Suprapubic skin (tissue), 3 donors: Measurements from ENCODE around the gene PMEPA1.

ENCODE experiments used
- EP300 ChIP-seq: sonication (generic); formaldehyde crosslinking; IDR thresholded peaks from one replicate; pipeline ENCODE4 v1.6.1; 2017; ENCODE audit warnings: antibody characterized with exemption
- TF ChIP-seq, protein P1 (sequence below), 2 donors: fragments of 200-600 bp in 1 of 2; fragments of 450-650 bp in 1 of 2; sonication (generic) in 1 of 2; IDR thresholded peaks; one replicate each; pipeline ENCODE4 v1.5.1; 2016 to 2019; ENCODE audit warnings: antibody characterized with exemption in 2 of 2, mild to moderate bottlenecking in 1 of 2, moderate library complexity in 1 of 2

- TF ChIP-seq, protein P1, sequence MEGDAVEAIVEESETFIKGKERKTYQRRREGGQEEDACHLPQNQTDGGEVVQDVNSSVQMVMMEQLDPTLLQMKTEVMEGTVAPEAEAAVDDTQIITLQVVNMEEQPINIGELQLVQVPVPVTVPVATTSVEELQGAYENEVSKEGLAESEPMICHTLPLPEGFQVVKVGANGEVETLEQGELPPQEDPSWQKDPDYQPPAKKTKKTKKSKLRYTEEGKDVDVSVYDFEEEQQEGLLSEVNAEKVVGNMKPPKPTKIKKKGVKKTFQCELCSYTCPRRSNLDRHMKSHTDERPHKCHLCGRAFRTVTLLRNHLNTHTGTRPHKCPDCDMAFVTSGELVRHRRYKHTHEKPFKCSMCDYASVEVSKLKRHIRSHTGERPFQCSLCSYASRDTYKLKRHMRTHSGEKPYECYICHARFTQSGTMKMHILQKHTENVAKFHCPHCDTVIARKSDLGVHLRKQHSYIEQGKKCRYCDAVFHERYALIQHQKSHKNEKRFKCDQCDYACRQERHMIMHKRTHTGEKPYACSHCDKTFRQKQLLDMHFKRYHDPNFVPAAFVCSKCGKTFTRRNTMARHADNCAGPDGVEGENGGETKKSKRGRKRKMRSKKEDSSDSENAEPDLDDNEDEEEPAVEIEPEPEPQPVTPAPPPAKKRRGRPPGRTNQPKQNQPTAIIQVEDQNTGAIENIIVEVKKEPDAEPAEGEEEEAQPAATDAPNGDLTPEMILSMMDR (IDR thresholded peaks at IDR 0.05), result no peak
- TF ChIP-seq EP300, result no peak
Measured at GRCh38 chr20:57605045-57605444, 104.8 kb downstream of the PMEPA1 start.
